ENCODE measurements around the gene LRMDA. TPM values are rescaled to one million over a fixed set of nuclear protein-coding genes. Genes with fewer than 3 reads are reported as not detected.
"Not testable (repeated sequence)": the region's sequence is repeated elsewhere in the genome, so short reads cannot be mapped to it uniquely, and the experiment has no call there.

LRMDA gene
- polyA plus RNA-seq, 3 donors: 7.2 to 20.6 (median 14.4) TPM

GRCh38 chr10:76130892-76131291 lies 699.5 kb downstream of the LRMDA start:
- 91 to 95% (median 91%) methylated on average over 7 of the region's 7 CpGs for WGBS, 3 donors
- no peak overlapping the region for H3K27ac ChIP-seq (ENCODE audit: low read depth, low read length)

DNA sequence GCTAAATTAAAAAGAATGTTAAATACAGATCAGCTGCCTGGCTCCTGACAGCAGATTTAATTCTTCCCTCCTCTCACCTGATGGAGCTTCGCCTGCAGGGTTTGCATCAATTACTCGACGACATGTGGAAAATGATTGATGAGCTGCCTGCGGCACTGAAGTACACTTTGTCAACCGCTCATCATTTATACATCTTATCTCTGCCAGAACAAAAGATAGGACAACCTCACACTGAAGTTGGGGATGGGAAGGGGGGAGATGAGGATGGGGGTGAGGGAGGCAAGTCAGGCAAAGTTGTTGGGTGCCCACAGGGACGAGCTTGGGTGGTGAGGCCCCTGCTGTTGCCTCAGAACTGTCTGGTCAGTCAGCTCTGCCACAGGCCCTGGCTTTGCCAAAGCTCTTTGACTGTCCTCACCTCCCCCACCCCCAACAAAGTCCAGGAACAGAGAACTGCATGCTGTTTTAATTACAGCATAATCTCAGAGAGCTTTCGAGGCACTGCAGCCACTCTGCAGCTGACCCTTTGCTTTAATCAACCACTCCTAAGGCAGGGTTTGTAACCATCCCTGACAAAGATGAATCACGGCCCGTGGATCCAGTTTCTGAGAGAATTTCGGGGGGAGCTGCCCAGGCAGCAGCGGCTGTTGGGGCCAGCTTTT lies 702.3 kb downstream of the LRMDA start:
- WGBS, 3 donors: 90 to 92% (median 91%) methylated on average over 11 of the region's 11 CpGs
- no peak overlapping the region for H3K27ac ChIP-seq (ENCODE audit: low read depth, low read length)

GRCh38 chr10:76136961-76137360 lies 705.5 kb downstream of the LRMDA start:
- 89 to 94% (median 89%) methylated on average over 4 of the region's 4 CpGs for WGBS, 3 donors
- no peak overlapping the region for H3K27ac ChIP-seq (ENCODE audit: low read depth, low read length)

- H3K27ac ChIP-seq (ENCODE audit: low read depth, low read length): no peak overlapping the region
- 87 to 94% (median 91%) methylated on average over 2 of the region's 2 CpGs for WGBS, 3 donors
Measured at GRCh38 chr10:76138286-76138685, 706.9 kb downstream of the LRMDA start.

DNA sequence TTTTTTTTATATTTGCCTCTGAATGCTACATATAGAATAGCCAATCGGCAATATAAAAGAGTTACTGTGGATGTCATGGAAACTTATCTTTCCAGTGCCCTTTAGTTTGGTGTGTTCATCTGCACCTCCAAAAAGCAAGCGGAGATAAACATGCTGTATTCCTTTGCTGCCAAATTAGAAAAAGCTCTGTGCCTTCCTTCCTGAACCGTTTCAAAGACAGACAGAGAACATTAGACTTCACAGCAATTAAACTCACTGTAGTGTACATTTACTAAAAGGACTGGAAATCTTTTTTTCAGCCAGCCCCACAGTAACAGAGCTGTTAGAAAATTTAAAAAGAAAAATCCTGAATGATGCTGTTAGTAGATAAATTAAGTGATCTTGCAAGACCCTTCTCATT lies 707.5 kb downstream of the LRMDA start:
- 60 to 77% (median 61%) methylated on average over 3 of the region's 3 CpGs for WGBS, 3 donors
- H3K27ac ChIP-seq (ENCODE audit: low read depth, low read length): no peak overlapping the region

DNA sequence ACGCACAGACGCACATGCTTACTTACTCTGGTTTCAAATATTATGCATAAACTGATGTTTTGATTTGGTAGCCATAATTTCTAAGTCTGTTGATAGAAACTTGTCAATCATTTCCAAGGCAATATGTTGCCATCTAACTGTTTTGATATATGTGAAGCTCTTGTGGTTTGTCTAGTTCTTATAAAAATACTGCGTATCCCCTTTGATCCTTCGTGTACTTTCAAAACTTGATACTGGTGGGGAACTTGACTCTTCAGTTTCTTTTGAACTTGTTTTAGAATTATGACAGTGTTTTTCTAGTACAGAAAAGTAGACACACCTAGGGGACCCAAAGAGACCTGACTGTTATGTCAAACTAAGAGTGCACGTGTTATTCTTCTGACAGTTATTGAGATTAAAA lies 708.0 kb downstream of the LRMDA start:
- H3K27ac ChIP-seq (ENCODE audit: low read depth, low read length): no peak overlapping the region
- WGBS, 3 donors: 91 to 96% (median 95%) methylated on average over 5 of the region's 5 CpGs

DNA sequence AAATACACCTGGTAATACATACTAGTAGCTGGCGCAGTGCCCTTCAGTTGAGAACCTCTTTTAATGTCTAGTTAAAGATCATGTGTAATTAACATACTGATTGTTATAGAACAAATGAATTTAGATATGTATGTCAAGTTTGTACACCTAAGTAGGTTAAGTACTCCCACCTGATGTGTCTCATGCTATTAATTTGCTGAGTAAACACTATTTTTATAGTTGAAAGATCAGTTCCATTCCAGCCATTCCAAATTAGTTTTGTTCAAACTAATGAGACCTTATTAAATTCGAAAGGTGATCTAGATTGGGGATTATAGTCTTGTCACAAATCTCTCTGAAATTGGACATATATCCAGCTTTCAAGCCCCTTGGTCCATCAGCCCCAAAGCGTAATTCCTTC lies 710.0 kb downstream of the LRMDA start:
- no peak overlapping the region for H3K27ac ChIP-seq (ENCODE audit: low read depth, low read length)
- WGBS, 3 donors: 92 to 98% (median 95%) methylated on average over 3 of the region's 3 CpGs

GRCh38 chr10:76148217-76148616 lies 716.8 kb downstream of the LRMDA start:
- 89 to 98% (median 92%) methylated on average over 8 of the region's 8 CpGs for WGBS, 3 donors
- not testable (repeated sequence) for H3K27ac ChIP-seq (ENCODE audit: low read depth, low read length)

DNA sequence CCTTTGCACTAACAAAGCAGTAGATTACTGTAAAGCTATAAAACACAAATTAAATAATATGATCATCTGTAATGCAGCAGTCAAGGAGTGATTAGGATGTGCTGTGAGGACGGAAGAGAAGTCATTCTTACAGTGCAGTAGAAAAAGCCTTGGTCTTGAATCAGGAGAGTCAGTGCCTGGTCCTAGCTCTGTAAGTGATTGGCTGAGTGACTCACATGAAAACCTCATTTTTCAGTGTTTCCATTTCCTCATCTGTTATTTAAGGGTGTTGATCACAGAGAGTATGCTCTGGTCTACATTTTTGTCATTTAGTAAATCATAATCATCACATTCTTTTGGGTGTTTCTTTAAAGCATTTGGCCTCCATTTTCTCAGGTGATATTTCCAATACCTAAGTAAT lies 717.8 kb downstream of the LRMDA start:
- no peak overlapping the region for H3K27ac ChIP-seq (ENCODE audit: low read depth, low read length)
- 85 to 92% (median 91%) methylated on average over 1 of the region's 1 CpG for WGBS, 3 donors

DNA sequence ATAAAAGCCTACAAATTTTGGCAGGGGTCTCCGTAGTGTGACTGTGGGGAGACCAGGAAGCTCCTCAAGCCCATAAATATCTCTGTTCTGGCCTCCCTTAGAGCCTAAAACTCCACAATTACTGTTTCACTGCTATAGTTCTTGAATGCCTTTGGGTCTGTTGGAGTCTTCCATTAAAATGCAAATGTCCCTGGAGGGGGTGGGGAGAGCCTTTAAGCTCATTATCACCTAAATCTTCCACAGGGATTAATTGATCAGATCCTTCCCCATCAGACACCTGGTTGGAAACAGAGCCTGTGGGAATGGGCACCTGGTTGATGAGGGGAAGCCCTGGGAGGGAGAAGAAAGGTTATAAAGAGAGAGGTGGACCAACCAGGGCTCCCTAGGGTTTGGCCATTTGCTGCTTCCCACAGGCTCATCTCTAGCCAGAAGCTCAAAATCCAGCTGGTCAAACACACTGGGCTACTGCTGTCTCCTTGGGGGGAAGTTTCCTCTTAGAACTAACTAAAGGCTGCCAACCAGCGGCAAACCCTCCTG lies 718.2 kb downstream of the LRMDA start:
- 91 to 96% (median 93%) methylated on average over 2 of the region's 2 CpGs for WGBS, 3 donors
- H3K27ac ChIP-seq (ENCODE audit: low read depth, low read length): no peak overlapping the region

- H3K27ac ChIP-seq (ENCODE audit: low read depth, low read length): no peak overlapping the region
- WGBS, 3 donors: 65 to 86% (median 84%) methylated on average over 17 of the region's 17 CpGs
Measured at GRCh38 chr10:76150139-76150875, 718.9 kb downstream of the LRMDA start.

GRCh38 chr10:76150876-76151288 lies 719.5 kb downstream of the LRMDA start:
- WGBS, 3 donors: 50 to 82% (median 79%) methylated on average over 7 of the region's 7 CpGs
- H3K27ac ChIP-seq (ENCODE audit: low read depth, low read length): no peak overlapping the region

DNA sequence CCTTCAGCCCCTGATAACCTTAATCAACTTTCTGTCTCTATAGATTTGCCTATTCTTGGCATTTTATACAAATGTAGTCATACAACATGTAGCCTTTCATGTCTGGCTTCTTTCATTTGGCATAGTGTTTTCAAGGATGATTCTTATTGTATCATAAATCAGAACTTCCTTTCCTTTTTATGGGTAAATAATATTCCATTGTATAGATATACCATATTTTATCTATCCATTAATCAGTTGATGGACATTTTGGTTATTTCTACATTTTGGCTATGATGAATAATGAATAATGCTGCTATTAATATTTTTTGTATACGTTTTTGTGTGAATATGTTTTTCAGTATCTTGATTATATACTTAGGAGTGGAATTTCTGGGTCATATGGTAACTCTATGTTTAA lies 720.8 kb downstream of the LRMDA start:
- WGBS, 3 donors: 89 to 91% (median 91%) methylated on average over 1 of the region's 1 CpG
- H3K27ac ChIP-seq (ENCODE audit: low read depth, low read length): no peak overlapping the region

DNA sequence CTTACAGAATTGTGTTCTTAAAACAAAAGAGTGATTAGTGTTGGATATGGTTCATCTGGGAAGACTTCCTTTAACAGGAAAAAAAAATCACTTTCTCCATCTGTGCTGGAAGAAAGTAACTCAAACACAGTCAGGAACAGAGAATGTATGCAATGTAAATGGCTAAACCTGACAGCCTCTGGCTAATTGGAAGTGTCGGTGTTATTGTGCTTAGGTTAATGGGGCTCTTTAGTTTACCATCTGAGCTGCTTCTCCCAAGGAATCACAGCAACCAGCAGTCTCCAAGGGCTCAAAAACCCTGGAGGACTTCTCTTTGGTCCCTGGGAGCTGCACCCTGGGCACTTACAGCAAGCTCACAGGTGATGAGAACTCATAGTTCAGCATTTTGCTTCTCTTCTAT lies 724.5 kb downstream of the LRMDA start:
- no peak overlapping the region for H3K27ac ChIP-seq (ENCODE audit: low read depth, low read length)
- WGBS, 3 donors: 81 to 89% (median 85%) methylated on average over 1 of the region's 1 CpG

GRCh38 chr10:76160446-76161300 lies 729.2 kb downstream of the LRMDA start:
- H3K27ac ChIP-seq (ENCODE audit: low read depth, low read length): no peak overlapping the region
- 65 to 76% (median 66%) methylated on average over 12 of the region's 12 CpGs for WGBS, 3 donors

DNA sequence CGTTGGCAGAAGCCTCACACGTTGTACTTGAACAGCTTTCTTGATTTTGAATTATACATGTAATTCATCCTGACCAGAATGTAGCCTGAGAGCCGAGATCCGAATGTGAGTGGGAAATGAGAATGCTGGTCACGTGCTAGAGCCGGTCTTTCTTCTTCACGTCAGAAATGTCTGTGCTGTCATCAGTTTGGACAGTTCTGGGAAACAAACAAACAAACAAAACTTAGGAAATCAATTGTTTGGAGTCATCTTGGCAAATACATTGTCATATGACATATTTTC lies 729.8 kb downstream of the LRMDA start:
- 74 to 78% (median 76%) methylated on average over 7 of the region's 7 CpGs for WGBS, 3 donors
- H3K27ac ChIP-seq (ENCODE audit: low read depth, low read length): no peak overlapping the region

DNA sequence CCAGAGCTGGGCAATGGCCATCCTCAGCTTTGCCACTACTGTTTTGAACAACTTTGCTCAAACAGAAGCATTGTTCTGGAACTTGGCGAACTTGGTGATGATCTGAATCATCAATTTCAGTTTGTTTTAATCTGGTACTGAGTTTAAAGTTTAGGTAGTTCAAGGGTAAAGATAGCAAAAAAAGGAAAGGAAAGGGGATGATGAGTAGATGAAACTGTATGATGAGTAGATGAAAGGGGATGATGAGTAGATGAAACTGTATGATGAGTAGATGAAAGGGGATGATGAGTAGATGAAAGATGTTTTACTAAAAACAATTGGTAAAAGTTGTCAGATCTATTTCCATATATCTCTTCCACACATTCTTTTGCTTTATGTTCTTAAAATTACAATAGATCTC lies 737.0 kb downstream of the LRMDA start:
- 89 to 95% (median 94%) methylated on average over 1 of the region's 1 CpG for WGBS, 3 donors

DNA sequence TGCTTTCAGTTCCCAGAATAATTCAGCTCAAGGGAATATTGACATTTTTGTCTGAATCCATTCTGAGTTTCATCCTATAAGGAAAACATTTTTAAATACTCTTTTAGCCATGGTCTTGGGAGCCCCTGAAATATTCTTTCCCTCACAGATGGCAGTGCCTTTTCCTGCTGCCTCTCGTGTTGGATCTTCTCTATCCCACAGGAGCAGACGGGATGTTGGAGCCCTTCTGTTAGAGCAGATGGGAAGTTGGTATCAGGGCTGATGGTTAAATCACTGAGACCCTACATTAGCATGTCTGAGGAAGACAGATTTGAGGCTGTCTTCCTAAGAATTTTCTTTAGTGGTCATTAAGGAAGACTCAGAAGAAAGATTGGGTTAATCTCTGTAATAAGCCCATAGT lies 737.8 kb downstream of the LRMDA start:
- 85 to 92% (median 87%) methylated on average over 2 of the region's 2 CpGs for WGBS, 3 donors
- H3K27ac ChIP-seq (ENCODE audit: low read depth, low read length): no peak overlapping the region

More for the DNA sequence above, 737.0 kb downstream of the LRMDA start:
- no peak overlapping the region for H3K27ac ChIP-seq (ENCODE audit: low read depth, low read length)

DNA sequence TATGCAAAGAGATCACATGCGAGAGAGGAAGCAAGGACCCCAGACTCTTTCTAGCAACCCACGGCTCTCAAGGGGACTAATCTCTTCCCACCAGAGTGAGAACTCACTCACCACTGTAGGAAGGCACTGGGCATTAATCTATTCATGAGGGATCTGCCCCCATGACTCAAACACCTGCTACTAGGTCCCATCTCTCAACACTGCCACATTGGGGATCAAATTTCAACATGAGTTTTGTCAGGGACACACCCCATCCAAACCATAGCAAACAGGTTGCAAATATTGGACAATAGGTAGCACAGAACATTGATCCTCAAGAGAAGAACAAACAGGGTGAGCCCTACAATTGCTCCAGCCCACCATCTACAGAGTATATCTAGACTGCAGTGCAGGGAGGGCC lies 740.6 kb downstream of the LRMDA start:
- no peak overlapping the region for H3K27ac ChIP-seq (ENCODE audit: low read depth, low read length)
- WGBS, 3 donors: 90 to 96% (median 94%) methylated on average over 2 of the region's 2 CpGs
